Heart left ventricle (tissue), 13 donors: Measurements from ENCODE around the gene CACNA1C.

Experiments
- POLR2A ChIP-seq, 2 donors: fragments of 450-650 bp; IDR thresholded peaks; one replicate each; pipeline ENCODE4 v1.6.1; 2017; ENCODE audit warnings: antibody characterized with exemption in 2 of 2, mild to moderate bottlenecking in 2 of 2, moderate library complexity in 2 of 2
- TF ChIP-seq, protein P1 (sequence below), 12 donors: fragments of 200-600 bp; sonication (generic) in 4 of 12; IDR thresholded peaks; one replicate each; pipeline versions ENCODE4 v1.5.0 to v1.8.0; 2018 to 2022; ENCODE audit warnings: antibody characterized with exemption in 12 of 12, mild to moderate bottlenecking in 5 of 12
- donor health status: ischemic (EF 13 %, LVEDD 7.1; RV severe dilation, severe dysfunction).
- donor health status: DM: no; HTN: yes; CAD: no.
- donor health status: DM: no; HTN: no; CAD: no.
- donor health status: ischemic (EF 25% LVEDD 6.9; RV normal size, moderate dysfunction).
- donor health status: ischemic (EF 25% LVEDD 5.7; RV mildly dilated, moderate dysfunction).
- donor health status: ischemic (EF 35%, LVEDD 5.7; RV mildly dilated, moderate dysfunction).
- donor health status: nonischemic (EF 11% LVEDD 7.7; RV severe dilation, severe dysfunction).
- donor health status: DM: yes; HTN: yes; CAD: no.
- donor health status: PGD.
- donor health status: ischemic (EF 29% LVEDD 5.4; RV normal size, mild dysfunction).
- donor health status: nonischemic (EF 23%, LVEDD 6.1; RV moderate dilation, normal function).

DNA sequence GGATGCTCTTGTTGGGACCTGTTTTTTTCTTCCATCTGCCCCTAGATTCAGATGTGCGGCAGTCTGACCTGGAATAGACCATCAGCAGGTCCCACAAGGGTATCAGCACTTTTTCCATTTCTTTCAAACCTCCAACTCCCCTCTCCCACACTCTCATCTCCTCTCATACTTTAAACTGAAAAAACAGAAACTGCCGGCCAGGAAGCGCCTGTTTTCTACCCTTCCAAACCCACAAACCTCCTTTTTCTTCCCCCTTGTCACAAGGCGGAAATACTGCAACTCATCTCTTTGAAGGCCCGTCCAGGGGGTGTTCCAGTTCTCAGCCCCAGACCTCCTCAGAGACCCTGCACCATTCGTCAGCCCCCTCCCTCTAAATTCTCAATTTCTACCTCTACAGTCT lies 679.5 kb downstream of the CACNA1C start:
- TF ChIP-seq, protein P1, sequence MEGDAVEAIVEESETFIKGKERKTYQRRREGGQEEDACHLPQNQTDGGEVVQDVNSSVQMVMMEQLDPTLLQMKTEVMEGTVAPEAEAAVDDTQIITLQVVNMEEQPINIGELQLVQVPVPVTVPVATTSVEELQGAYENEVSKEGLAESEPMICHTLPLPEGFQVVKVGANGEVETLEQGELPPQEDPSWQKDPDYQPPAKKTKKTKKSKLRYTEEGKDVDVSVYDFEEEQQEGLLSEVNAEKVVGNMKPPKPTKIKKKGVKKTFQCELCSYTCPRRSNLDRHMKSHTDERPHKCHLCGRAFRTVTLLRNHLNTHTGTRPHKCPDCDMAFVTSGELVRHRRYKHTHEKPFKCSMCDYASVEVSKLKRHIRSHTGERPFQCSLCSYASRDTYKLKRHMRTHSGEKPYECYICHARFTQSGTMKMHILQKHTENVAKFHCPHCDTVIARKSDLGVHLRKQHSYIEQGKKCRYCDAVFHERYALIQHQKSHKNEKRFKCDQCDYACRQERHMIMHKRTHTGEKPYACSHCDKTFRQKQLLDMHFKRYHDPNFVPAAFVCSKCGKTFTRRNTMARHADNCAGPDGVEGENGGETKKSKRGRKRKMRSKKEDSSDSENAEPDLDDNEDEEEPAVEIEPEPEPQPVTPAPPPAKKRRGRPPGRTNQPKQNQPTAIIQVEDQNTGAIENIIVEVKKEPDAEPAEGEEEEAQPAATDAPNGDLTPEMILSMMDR (IDR thresholded peaks at IDR 0.05) = no peak
- no peak for TF ChIP-seq POLR2A (IDR thresholded peaks at IDR 0.05)
